ENCODE measurements around the gene AKT3.

The AKT3 gene

GRCh38 chr1:243526180-243526579 is 323.9 kb downstream of the AKT3 start:
- no peaks in the 10 kb centered on the region for H3K27me3 ChIP-seq (replicated peaks; ENCODE audit: control insufficient read depth, insufficient read depth, low read length, poor library complexity, severe bottlenecking)
- no peak overlapping the region for H3K27ac ChIP-seq (ENCODE audit: insufficient read depth, low read length, poor library complexity, severe bottlenecking)
- no peaks in the 10 kb centered on the region for H3K9me3 ChIP-seq (ENCODE audit: control insufficient read depth, low read length)
- DNase-seq, result no peak
- peaks cover 5% of the 10 kb centered on the region for H3K36me3 ChIP-seq (ENCODE audit: control insufficient read depth, insufficient read depth, low read length)
- H3K4me1 ChIP-seq (ENCODE audit: control insufficient read depth, insufficient read depth, low read length, poor library complexity, severe bottlenecking), result no peaks in the 10 kb centered on the region
- no peak overlapping the region for H3K4me3 ChIP-seq (ENCODE audit: insufficient read depth, low read depth, low read length, poor library complexity, severe bottlenecking)

- no peak overlapping the region for H3K4me3 ChIP-seq (ENCODE audit: insufficient read depth, low read depth, low read length, poor library complexity, severe bottlenecking)
- DNase-seq, result no peak
- H3K36me3 ChIP-seq (ENCODE audit: control insufficient read depth, insufficient read depth, low read length), result peaks cover 3% of the 10 kb centered on the region
- no peaks in the 10 kb centered on the region for H3K9me3 ChIP-seq (ENCODE audit: control insufficient read depth, low read length)
- H3K27me3 ChIP-seq (replicated peaks; ENCODE audit: control insufficient read depth, insufficient read depth, low read length, poor library complexity, severe bottlenecking), result no peaks in the 10 kb centered on the region
- H3K27ac ChIP-seq (ENCODE audit: insufficient read depth, low read length, poor library complexity, severe bottlenecking), result no peak overlapping the region
- H3K4me1 ChIP-seq (ENCODE audit: control insufficient read depth, insufficient read depth, low read length, poor library complexity, severe bottlenecking), result no peaks in the 10 kb centered on the region
These were observed 325.0 kb downstream of the AKT3 start for GRCh38 chr1:243525085-243525487.

- Histone ChIP-seq H3K4me1 (ENCODE audit: control insufficient read depth, insufficient read depth, low read length, poor library complexity, severe bottlenecking) (no peaks in the 10 kb centered on the region), H3K4me3 (ENCODE audit: insufficient read depth, low read depth, low read length, poor library complexity, severe bottlenecking) (no peak overlapping the region), H3K27ac (ENCODE audit: insufficient read depth, low read length, poor library complexity, severe bottlenecking) (no peak overlapping the region), H3K27me3 (replicated peaks; ENCODE audit: control insufficient read depth, insufficient read depth, low read length, poor library complexity, severe bottlenecking) (no peaks in the 10 kb centered on the region), H3K36me3 (ENCODE audit: control insufficient read depth, insufficient read depth, low read length) (peaks cover 3% of the 10 kb centered on the region), H3K9me3 (ENCODE audit: control insufficient read depth, low read length) (no peaks in the 10 kb centered on the region)
- DNase-seq, result no peak
These were observed 326.3 kb downstream of the AKT3 start for GRCh38 chr1:243523766-243524165.

DNA sequence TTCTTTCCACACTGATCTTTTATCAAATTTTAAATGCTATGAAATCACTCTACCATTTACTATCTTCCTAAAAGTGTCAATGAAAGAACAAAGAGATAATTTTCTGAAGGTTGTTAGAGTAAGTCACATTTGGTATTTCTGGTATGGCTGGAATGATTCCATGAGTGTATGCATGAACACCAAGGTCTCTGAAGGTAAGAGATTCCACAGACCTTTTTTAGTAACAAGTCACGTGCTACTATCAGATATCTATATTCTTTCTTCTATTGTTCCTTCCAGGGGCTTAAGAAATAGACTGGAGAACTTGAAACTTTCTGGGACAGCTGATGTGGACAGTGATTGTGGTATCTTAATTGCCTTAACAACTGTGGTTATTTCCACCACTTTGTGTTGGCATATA is 329.2 kb downstream of the AKT3 start:
- Histone ChIP-seq H3K27ac (ENCODE audit: insufficient read depth, low read length, poor library complexity, severe bottlenecking) (no peak overlapping the region), H3K9me3 (ENCODE audit: control insufficient read depth, low read length) (no peaks in the 10 kb centered on the region), H3K27me3 (replicated peaks; ENCODE audit: control insufficient read depth, insufficient read depth, low read length, poor library complexity, severe bottlenecking) (no peaks in the 10 kb centered on the region), H3K4me3 (ENCODE audit: insufficient read depth, low read depth, low read length, poor library complexity, severe bottlenecking) (no peak overlapping the region), H3K4me1 (ENCODE audit: control insufficient read depth, insufficient read depth, low read length, poor library complexity, severe bottlenecking) (no peaks in the 10 kb centered on the region), H3K36me3 (ENCODE audit: control insufficient read depth, insufficient read depth, low read length) (peaks cover 3% of the 10 kb centered on the region)
- no peak for DNase-seq

DNA sequence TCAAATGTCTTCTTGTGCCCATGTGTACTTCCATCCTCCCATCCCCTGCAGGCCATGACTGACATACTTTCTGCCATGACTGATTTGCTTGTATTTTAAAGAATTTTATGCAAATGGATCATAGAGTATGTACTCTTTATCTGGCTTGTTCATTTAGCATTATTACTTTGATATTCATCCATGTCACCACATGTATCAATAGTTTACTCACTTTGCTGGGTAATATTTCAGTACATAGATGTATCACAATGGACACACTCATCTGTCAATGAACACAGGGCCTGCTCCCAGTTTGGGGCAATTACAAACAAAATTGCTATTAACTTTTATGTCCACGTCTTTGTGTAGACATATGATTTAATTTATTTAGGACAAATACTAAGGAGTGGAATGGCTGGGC is 335.1 kb downstream of the AKT3 start:
- no peak for DNase-seq
- H3K4me1 ChIP-seq (ENCODE audit: control insufficient read depth, insufficient read depth, low read length, poor library complexity, severe bottlenecking), result no peaks in the 10 kb centered on the region
- no peak overlapping the region for H3K4me3 ChIP-seq (ENCODE audit: insufficient read depth, low read depth, low read length, poor library complexity, severe bottlenecking)
- peaks cover 14% of the 10 kb centered on the region for H3K36me3 ChIP-seq (ENCODE audit: control insufficient read depth, insufficient read depth, low read length)
- no peaks in the 10 kb centered on the region for H3K27me3 ChIP-seq (replicated peaks; ENCODE audit: control insufficient read depth, insufficient read depth, low read length, poor library complexity, severe bottlenecking)
- H3K9me3 ChIP-seq (ENCODE audit: control insufficient read depth, low read length), result no peaks in the 10 kb centered on the region
- H3K27ac ChIP-seq (ENCODE audit: insufficient read depth, low read length, poor library complexity, severe bottlenecking), result no peak overlapping the region

DNA sequence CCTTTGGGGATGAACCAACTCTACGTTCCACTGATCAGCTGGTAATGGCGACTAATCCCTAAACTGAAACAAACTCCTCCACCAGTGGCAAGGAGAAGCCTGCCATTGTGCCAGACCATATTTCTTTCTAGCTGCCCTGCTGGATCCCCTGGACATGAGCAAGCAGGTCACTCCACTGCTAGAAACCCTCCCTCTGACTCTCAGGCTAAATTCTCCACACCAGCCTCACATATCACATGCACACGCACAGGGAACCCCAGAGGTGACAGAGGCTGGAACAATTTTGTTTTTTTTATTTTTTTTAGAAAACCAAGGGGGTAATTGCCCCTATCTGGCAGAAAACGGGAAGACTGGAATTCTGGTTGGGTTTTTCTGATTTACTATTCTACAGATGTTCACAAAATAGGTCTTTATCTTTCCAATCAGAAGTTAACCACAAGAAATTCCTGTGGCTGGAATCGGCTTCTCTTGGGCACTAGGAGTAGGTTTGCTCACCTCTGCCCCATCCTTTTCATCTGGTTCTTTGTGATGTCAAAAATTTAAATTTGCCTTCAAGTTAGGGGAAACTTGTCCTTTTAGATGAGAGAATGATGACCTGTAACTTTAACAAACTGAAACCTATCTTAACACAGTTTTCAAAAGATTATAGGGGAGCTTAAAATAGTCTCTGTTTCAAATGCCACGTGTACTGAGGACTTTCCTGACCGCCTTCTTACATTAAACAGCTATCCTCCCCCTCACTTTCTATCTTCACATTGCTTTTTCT is 336.1 kb downstream of the AKT3 start:
- Histone ChIP-seq H3K27ac (ENCODE audit: insufficient read depth, low read length, poor library complexity, severe bottlenecking) (no peak overlapping the region), H3K9me3 (ENCODE audit: control insufficient read depth, low read length) (no peaks in the 10 kb centered on the region), H3K4me3 (ENCODE audit: insufficient read depth, low read depth, low read length, poor library complexity, severe bottlenecking) (no peak overlapping the region), H3K27me3 (replicated peaks; ENCODE audit: control insufficient read depth, insufficient read depth, low read length, poor library complexity, severe bottlenecking) (no peaks in the 10 kb centered on the region), H3K36me3 (ENCODE audit: control insufficient read depth, insufficient read depth, low read length) (peaks cover 14% of the 10 kb centered on the region), H3K4me1 (ENCODE audit: control insufficient read depth, insufficient read depth, low read length, poor library complexity, severe bottlenecking) (no peaks in the 10 kb centered on the region)
- no peak for DNase-seq

DNA sequence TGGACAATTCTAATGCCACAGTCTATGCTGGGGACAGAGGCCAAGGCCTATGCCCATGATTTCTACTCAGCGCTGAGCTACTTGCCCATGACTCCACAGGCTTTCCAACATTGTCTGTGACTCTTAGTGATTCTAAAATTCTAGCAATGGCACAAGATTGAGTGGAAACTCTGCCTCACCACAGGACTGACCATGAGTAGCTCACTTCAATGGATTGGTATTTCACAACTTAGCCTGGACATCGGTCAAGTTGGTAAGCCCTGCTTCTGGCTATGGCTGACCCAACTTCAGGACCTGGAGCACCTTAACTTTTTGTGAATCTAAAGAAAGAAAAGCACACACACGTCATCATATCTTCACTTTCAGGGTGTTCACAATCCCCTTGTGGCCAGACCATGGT is 339.1 kb downstream of the AKT3 start:
- Histone ChIP-seq H3K4me3 (ENCODE audit: insufficient read depth, low read depth, low read length, poor library complexity, severe bottlenecking) (no peak overlapping the region), H3K36me3 (ENCODE audit: control insufficient read depth, insufficient read depth, low read length) (peaks cover 24% of the 10 kb centered on the region), H3K27me3 (replicated peaks; ENCODE audit: control insufficient read depth, insufficient read depth, low read length, poor library complexity, severe bottlenecking) (no peaks in the 10 kb centered on the region), H3K27ac (ENCODE audit: insufficient read depth, low read length, poor library complexity, severe bottlenecking) (no peak overlapping the region), H3K9me3 (ENCODE audit: control insufficient read depth, low read length) (no peaks in the 10 kb centered on the region), H3K4me1 (ENCODE audit: control insufficient read depth, insufficient read depth, low read length, poor library complexity, severe bottlenecking) (no peaks in the 10 kb centered on the region)
- no peak for DNase-seq

DNA sequence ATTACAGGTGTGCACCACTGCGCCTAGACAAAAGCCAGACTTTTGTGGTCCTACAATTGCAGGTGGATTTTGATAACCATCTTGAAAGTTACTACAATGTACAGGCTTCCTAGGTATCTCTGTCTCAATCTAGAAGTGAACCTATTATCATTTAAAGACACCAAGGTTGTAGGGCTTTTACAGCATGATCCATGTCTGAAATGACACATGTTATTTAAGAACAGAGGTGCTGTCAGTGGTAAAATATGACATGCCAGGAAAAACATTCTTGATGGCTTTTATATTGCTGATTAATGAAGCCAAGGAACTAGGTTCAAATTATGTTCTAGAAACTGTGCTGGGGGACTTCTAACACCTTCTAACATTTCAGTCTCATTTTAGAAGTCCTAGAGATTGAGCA is 341.1 kb downstream of the AKT3 start:
- no peaks in the 10 kb centered on the region for H3K9me3 ChIP-seq (ENCODE audit: control insufficient read depth, low read length)
- peaks cover 31% of the 10 kb centered on the region for H3K36me3 ChIP-seq (ENCODE audit: control insufficient read depth, insufficient read depth, low read length)
- H3K4me3 ChIP-seq (ENCODE audit: insufficient read depth, low read depth, low read length, poor library complexity, severe bottlenecking), result no peak overlapping the region
- DNase-seq, result no peak
- H3K4me1 ChIP-seq (ENCODE audit: control insufficient read depth, insufficient read depth, low read length, poor library complexity, severe bottlenecking), result no peaks in the 10 kb centered on the region
- H3K27ac ChIP-seq (ENCODE audit: insufficient read depth, low read length, poor library complexity, severe bottlenecking), result no peak overlapping the region
- H3K27me3 ChIP-seq (replicated peaks; ENCODE audit: control insufficient read depth, insufficient read depth, low read length, poor library complexity, severe bottlenecking), result no peaks in the 10 kb centered on the region

DNA sequence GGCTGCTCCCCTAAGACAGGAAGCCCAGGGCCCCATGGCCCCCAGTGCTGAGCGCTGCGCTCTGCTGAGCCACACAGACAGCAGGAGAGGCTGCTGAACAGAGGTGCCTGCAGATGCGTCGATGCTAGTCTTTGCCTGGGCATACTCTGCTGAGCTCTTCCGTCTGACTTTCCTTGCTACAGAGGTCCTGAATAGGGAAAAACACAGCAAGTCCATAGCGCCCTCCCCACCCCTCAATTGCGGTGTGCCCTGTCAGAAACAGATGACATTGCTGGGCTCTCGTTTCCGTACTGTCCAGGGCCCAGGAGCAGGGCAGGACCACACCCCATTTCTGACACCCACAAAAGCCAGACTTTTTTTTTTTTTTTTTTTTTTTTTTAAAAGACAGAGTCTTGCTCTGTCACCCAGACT is 341.7 kb downstream of the AKT3 start:
- Histone ChIP-seq H3K4me3 (ENCODE audit: insufficient read depth, low read depth, low read length, poor library complexity, severe bottlenecking) (no peak overlapping the region), H3K27me3 (replicated peaks; ENCODE audit: control insufficient read depth, insufficient read depth, low read length, poor library complexity, severe bottlenecking) (no peaks in the 10 kb centered on the region), H3K36me3 (ENCODE audit: control insufficient read depth, insufficient read depth, low read length) (peaks cover 32% of the 10 kb centered on the region), H3K27ac (ENCODE audit: insufficient read depth, low read length, poor library complexity, severe bottlenecking) (no peak overlapping the region), H3K9me3 (ENCODE audit: control insufficient read depth, low read length) (no peaks in the 10 kb centered on the region), H3K4me1 (ENCODE audit: control insufficient read depth, insufficient read depth, low read length, poor library complexity, severe bottlenecking) (no peaks in the 10 kb centered on the region)
- DNase-seq, result no peak

GRCh38 chr1:243507672-243508302 is 342.3 kb downstream of the AKT3 start:
- no peaks in the 10 kb centered on the region for H3K4me1 ChIP-seq (ENCODE audit: control insufficient read depth, insufficient read depth, low read length, poor library complexity, severe bottlenecking)
- H3K27ac ChIP-seq (ENCODE audit: insufficient read depth, low read length, poor library complexity, severe bottlenecking), result no peak overlapping the region
- no peaks in the 10 kb centered on the region for H3K9me3 ChIP-seq (ENCODE audit: control insufficient read depth, low read length)
- no peak for DNase-seq
- H3K36me3 ChIP-seq (ENCODE audit: control insufficient read depth, insufficient read depth, low read length), result peaks cover 38% of the 10 kb centered on the region
- no peak overlapping the region for H3K4me3 ChIP-seq (ENCODE audit: insufficient read depth, low read depth, low read length, poor library complexity, severe bottlenecking)
- H3K27me3 ChIP-seq (replicated peaks; ENCODE audit: control insufficient read depth, insufficient read depth, low read length, poor library complexity, severe bottlenecking), result no peaks in the 10 kb centered on the region

Data from effector memory CD4-positive, alpha-beta T cell (primary cell).